ENCODE measurements around the gene ACKR3.

Gene ACKR3

GRCh38 chr2:236550290-236550689, 19.3 kb upstream of the ACKR3 start:
- no peak for DNase-seq

GRCh38 chr2:236550701-236551465, 18.7 kb upstream of the ACKR3 start:
- DNase-seq, result no peak

GRCh38 chr2:236551471-236552211, 18.0 kb upstream of the ACKR3 start:
- DNase-seq, result no peak

GRCh38 chr2:236552212-236552542, 17.4 kb upstream of the ACKR3 start:
- DNase-seq, result no peak

GRCh38 chr2:236552581-236553363, 16.9 kb upstream of the ACKR3 start:
- DNase-seq, result no peak

GRCh38 chr2:236553522-236553921, 16.1 kb upstream of the ACKR3 start:
- DNase-seq, result no peak

GRCh38 chr2:236554629-236555282, 14.9 kb upstream of the ACKR3 start:
- no peak for DNase-seq

- no peak for DNase-seq
These were observed 14.1 kb upstream of the ACKR3 start for GRCh38 chr2:236555481-236555880.

GRCh38 chr2:236557306-236558030, 12.2 kb upstream of the ACKR3 start:
- no peak for DNase-seq

GRCh38 chr2:236558036-236558435, 11.6 kb upstream of the ACKR3 start:
- no peak for DNase-seq

GRCh38 chr2:236558993-236559978, 10.3 kb upstream of the ACKR3 start:
- no peak for DNase-seq

- no peak for DNase-seq
These were observed 7.8 kb upstream of the ACKR3 start for GRCh38 chr2:236561874-236562273.

GRCh38 chr2:236562434-236562833, 7.2 kb upstream of the ACKR3 start:
- DNase-seq, result no peak

GRCh38 chr2:236563953-236564352, 5.7 kb upstream of the ACKR3 start:
- DNase-seq, result no peak

GRCh38 chr2:236565212-236565611, 4.4 kb upstream of the ACKR3 start:
- DNase-seq, result no peak

GRCh38 chr2:236565879-236566402, 3.7 kb upstream of the ACKR3 start:
- DNase-seq, result no peak

GRCh38 chr2:236566596-236566995, 3.0 kb upstream of the ACKR3 start:
- no peak for DNase-seq

GRCh38 chr2:236568068-236568921, 1.3 kb upstream of the ACKR3 start:
- DNase-seq, result no peak

- DNase-seq, result no peak
These were observed 578 bp upstream of the ACKR3 start for GRCh38 chr2:236568922-236569572.

Measured in NCI-H1417 treated with DMSO at 0.1 percent for 48 hours (cell line).